ENCODE results near the gene RAP1GAP.
"Not testable (repeated sequence)": the region's sequence is repeated elsewhere in the genome, so short reads cannot be mapped to it uniquely, and the experiment has no call there.

DNA sequence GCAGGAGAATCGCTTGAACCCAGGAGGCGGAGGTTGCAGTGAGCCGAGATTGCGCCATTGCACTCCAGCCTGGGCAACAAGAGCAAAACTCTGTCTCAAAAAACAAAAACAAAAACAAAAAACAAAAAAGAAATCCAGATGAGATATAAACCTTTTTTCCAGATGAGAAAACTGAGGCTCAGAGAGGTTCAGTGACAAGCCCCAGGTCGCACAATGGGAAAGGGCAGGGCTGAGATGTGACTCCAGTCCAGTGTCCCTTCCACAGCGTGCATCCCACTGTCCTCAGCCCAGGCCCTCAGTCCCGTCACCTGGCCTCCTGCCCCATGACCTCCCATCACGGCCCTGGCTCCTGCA is 37.6 kb downstream of the RAP1GAP start:
- TF ChIP-seq, protein P1, sequence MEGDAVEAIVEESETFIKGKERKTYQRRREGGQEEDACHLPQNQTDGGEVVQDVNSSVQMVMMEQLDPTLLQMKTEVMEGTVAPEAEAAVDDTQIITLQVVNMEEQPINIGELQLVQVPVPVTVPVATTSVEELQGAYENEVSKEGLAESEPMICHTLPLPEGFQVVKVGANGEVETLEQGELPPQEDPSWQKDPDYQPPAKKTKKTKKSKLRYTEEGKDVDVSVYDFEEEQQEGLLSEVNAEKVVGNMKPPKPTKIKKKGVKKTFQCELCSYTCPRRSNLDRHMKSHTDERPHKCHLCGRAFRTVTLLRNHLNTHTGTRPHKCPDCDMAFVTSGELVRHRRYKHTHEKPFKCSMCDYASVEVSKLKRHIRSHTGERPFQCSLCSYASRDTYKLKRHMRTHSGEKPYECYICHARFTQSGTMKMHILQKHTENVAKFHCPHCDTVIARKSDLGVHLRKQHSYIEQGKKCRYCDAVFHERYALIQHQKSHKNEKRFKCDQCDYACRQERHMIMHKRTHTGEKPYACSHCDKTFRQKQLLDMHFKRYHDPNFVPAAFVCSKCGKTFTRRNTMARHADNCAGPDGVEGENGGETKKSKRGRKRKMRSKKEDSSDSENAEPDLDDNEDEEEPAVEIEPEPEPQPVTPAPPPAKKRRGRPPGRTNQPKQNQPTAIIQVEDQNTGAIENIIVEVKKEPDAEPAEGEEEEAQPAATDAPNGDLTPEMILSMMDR (IDR thresholded peaks at IDR 0.05; ENCODE audit: low read length) = not testable (repeated sequence)
- TF ChIP-seq EZH2 (optimal IDR thresholded peaks at IDR 0.05; ENCODE audit: low read depth, low read length); EZH2phosphoT487 (IDR thresholded peaks at IDR 0.05; ENCODE audit: low read length): not testable (repeated sequence)

Measured in MM.1S (cell line).